ENCODE data around the gene TSPY9.
"Not testable (repeated sequence)": the region's sequence is repeated elsewhere in the genome, so short reads cannot be mapped to it uniquely, and the experiment has no call there.

GRCh38 chrY:9516287-9516686 is 29.2 kb downstream of the TSPY9 start:
- TF ChIP-seq CTCF, POLR2A (IDR thresholded peaks at IDR 0.05): not testable (repeated sequence)
